ENCODE results near the gene B4GALT5. TPM values are rescaled to one million over a fixed set of nuclear protein-coding genes. Genes with fewer than 3 reads are reported as not detected.

The B4GALT5 gene
- total RNA-seq, 2 experiments from 2014 or later, result 9.8 to 18.8 TPM

- Histone ChIP-seq H3K4me1 (ENCODE audit: insufficient read depth, low read length, poor library complexity, severe bottlenecking) (no peaks in the 10 kb centered on the region), H3K4me2 (ENCODE audit: low read length) (no peak overlapping the region), H3K36me3 (ENCODE audit: insufficient read depth, low read length) (peaks cover 48% of the 10 kb centered on the region), H3K4me3 (ENCODE audit: low read depth, low read length, poor library complexity, severe bottlenecking) (no peak overlapping the region), H2AFZ (ENCODE audit: low read length) (no peak overlapping the region), H3K79me2 (ENCODE audit: insufficient read depth, low read depth, low read length) (peaks cover 18% of the 10 kb centered on the region; the same call in 1 of the 2 replicates), H3K9me3 (ENCODE audit: low read length) (no peaks in the 10 kb centered on the region), H3K27ac (ENCODE audit: low read depth, low read length, poor library complexity, severe bottlenecking) (no peak overlapping the region), H3K9me2 (ENCODE audit: insufficient read depth, low read length) (no peaks in the 10 kb centered on the region), H4K20me1 (ENCODE audit: insufficient read depth, low read length) (0 out of 2 replicates have a peak, but pooled peaks cover 5% of the 10 kb centered on the region)
- ChIA-PET CTCF (ENCODE audit: unreplicated experiment) (no interaction called here), POLR2A (interaction anchor here (0.7 to 2.0 kb wide), 2 partner anchors 14 to 187 kb away, joined by 3 to 6 read pairs; no protein-coding TSS in a partner anchor)
- TF ChIP-seq EZH2phosphoT487 (IDR thresholded peaks at IDR 0.05; ENCODE audit: borderline replicate concordance, low read depth, low read length) (no peak), CTCF (conservative IDR thresholded peaks at IDR 0.05; ENCODE audit: low read length) (no peak)
- intact Hi-C loops (cut with micrococcal nuclease; ENCODE audit: unreplicated experiment), result no loop called here
- no peak for DNase-seq (ENCODE audit: low spot score)
- BruUV-seq (replicated peaks), result no TSS peak
Observed at GRCh38 chr20:49657118-49657901, 56.4 kb downstream of the B4GALT5 start.

- Histone ChIP-seq H3K9me2 (ENCODE audit: insufficient read depth, low read length) (no peaks in the 10 kb centered on the region), H3K9me3 (ENCODE audit: low read length) (no peaks in the 10 kb centered on the region), H3K79me2 (ENCODE audit: insufficient read depth, low read depth, low read length) (peaks cover 12% of the 10 kb centered on the region; the same call in 1 of the 2 replicates), H2AFZ (ENCODE audit: low read length) (no peak overlapping the region), H3K36me3 (ENCODE audit: insufficient read depth, low read length) (peaks cover 52% of the 10 kb centered on the region), H3K27ac (ENCODE audit: low read depth, low read length, poor library complexity, severe bottlenecking) (no peak overlapping the region), H4K20me1 (ENCODE audit: insufficient read depth, low read length) (0 out of 2 replicates have a peak, but pooled peaks cover 5% of the 10 kb centered on the region), H3K4me3 (ENCODE audit: low read depth, low read length, poor library complexity, severe bottlenecking) (no peak overlapping the region), H3K4me2 (ENCODE audit: low read length) (no peak overlapping the region), H3K4me1 (ENCODE audit: insufficient read depth, low read length, poor library complexity, severe bottlenecking) (no peaks in the 10 kb centered on the region)
- BruUV-seq (replicated peaks), result no TSS peak
- POLR2A ChIA-PET, result no interaction called here
- TF ChIP-seq EZH2phosphoT487 (IDR thresholded peaks at IDR 0.05; ENCODE audit: borderline replicate concordance, low read depth, low read length), result no peak
- no peak for TF ChIP-seq CTCF (conservative IDR thresholded peaks at IDR 0.05; ENCODE audit: low read length)
- CTCF ChIA-PET (ENCODE audit: unreplicated experiment), result no interaction called here
- DNase-seq (ENCODE audit: low spot score), result no peak
- intact Hi-C loops (cut with micrococcal nuclease; ENCODE audit: unreplicated experiment), result no loop called here
Observed at GRCh38 chr20:49656304-49656703, 57.4 kb downstream of the B4GALT5 start.

GRCh38 chr20:49653925-49654434 is 59.7 kb downstream of the B4GALT5 start:
- ChIA-PET CTCF (ENCODE audit: unreplicated experiment) (no interaction called here), POLR2A (interaction anchor here (0.6 kb wide), 1 partner anchor 55 kb away, joined by 3 read pairs; no protein-coding TSS in a partner anchor)
- Histone ChIP-seq H3K9me2 (ENCODE audit: insufficient read depth, low read length) (no peaks in the 10 kb centered on the region), H3K4me1 (ENCODE audit: insufficient read depth, low read length, poor library complexity, severe bottlenecking) (no peaks in the 10 kb centered on the region), H3K9me3 (ENCODE audit: low read length) (no peaks in the 10 kb centered on the region), H3K4me3 (ENCODE audit: low read depth, low read length, poor library complexity, severe bottlenecking) (no peak overlapping the region), H3K4me2 (ENCODE audit: low read length) (no peak overlapping the region), H3K36me3 (ENCODE audit: insufficient read depth, low read length) (peaks cover 62% of the 10 kb centered on the region), H2AFZ (ENCODE audit: low read length) (no peak overlapping the region), H3K79me2 (ENCODE audit: insufficient read depth, low read depth, low read length) (peaks cover 4% of the 10 kb centered on the region; the same call in 1 of the 2 replicates), H3K27ac (ENCODE audit: low read depth, low read length, poor library complexity, severe bottlenecking) (no peak overlapping the region), H4K20me1 (ENCODE audit: insufficient read depth, low read length) (no peaks in the 10 kb centered on the region)
- no peak for DNase-seq (ENCODE audit: low spot score)
- intact Hi-C loops (cut with micrococcal nuclease; ENCODE audit: unreplicated experiment), result no loop called here
- TF ChIP-seq CTCF (conservative IDR thresholded peaks at IDR 0.05; ENCODE audit: low read length), result no peak
- TF ChIP-seq EZH2phosphoT487 (IDR thresholded peaks at IDR 0.05; ENCODE audit: borderline replicate concordance, low read depth, low read length), result no peak
- BruUV-seq (replicated peaks), result no TSS peak
